Right kidney (tissue), 9 donors: Measurements from ENCODE around the gene ANKRD20A1.
"Not testable (repeated sequence)": the region's sequence is repeated elsewhere in the genome, so short reads cannot be mapped to it uniquely, and the experiment has no call there.

ENCODE experiments used
- DNase-seq: peaks from one replicate; pipeline ENCODE4 v3.0.0-alpha.2; 2016
- long read RNA-seq, 8 donors: transcript quantifications; one replicate each; lab custom pipeline, GENCODE V29; 2026

ANKRD20A1 gene
- long read RNA-seq, donor 1 = 0 reads
- long read RNA-seq, donor 2 = 0 reads
- long read RNA-seq, donor 3 = 0 reads
- long read RNA-seq, donor 4, partial matches to known transcripts = 0 of 1 reads
- long read RNA-seq, donor 4, other reads (novel, unspliced or antisense) = 0 of 1 reads
- long read RNA-seq, donor 5 = 0 reads
- long read RNA-seq, donor 6 = 0 reads
- long read RNA-seq, donor 7 = 0 reads
- long read RNA-seq, donor 8 = 0 reads

DNA sequence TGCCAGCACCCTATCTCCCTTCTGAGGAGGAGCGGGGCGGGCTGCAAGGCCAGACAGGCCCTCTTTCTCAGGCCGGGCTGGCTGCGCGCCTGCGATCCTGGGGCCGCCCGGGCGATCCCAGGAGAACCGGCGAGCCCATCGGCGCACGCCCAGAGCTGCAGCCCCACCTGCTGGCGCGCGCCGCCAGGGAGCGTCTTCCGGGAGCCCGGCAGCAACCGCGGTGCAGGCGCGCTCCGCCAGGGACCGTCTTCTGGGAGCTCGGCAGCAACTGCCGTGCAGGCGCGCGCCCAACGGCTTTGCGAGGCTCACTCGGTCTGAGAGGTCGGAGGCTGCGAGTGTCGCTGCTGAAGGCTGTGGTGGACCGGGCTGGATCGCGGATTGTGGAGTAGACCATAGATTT is at the start of gene ANKRD20A1:
Gene ANKRD20A1, plus strand, starts transcription at position 61 of the 400 bp plus-strand sequence. CDS start 496 bp downstream, outside the sequence.
- not testable (repeated sequence) for DNase-seq

DNA sequence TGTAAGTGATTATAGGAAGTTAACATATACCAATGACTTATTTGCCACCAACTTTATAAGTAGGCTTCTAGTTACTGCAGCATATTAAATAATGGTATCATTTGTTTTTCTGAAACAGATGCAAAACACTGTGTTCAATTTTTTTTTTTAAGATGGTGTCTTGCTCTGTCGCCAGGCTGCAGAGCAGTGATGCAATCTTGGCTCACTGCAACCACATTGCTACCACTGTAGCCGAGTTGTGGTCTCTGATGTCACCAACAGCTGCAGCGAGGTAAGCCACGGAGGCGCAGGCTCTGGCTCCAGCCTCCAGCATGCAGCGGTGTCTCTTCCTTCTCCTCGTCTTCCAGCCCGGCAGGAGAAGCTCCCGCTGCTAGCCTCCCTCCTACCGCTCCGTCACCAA is 26.6 kb upstream of the ANKRD20A1 start:
- DNase-seq = not testable (repeated sequence)
